Activated CD4-positive, alpha-beta T cell treated with anti-CD3 and anti-CD28 coated beads for 36 hours (primary cell): ENCODE measurements around the gene COPS8. TPM values are rescaled to one million over a fixed set of nuclear protein-coding genes. Genes with fewer than 3 reads are reported as not detected.
A peak's percentile ranks its signal among the peaks of the same experiment; 100 is the strongest.

Experiments used
- ATAC-seq: fragments of 200-7000 bp; cut with Tn5 transposase; one replicate; pipeline ENCODE4 v1.10.0; 2021; ENCODE audit warnings: mild to moderate bottlenecking, moderate library complexity
- CTCF ChIA-PET: fragments of 350-600 bp; sonication (Branson Sonifier 250); formaldehyde crosslinking; loops from one replicate; lab custom pipeline; 2021; ENCODE audit warnings: antibody characterized with exemption; lab: Charles Lee
- POLR2A ChIA-PET: fragments of 350-600 bp; sonication (Branson Sonifier 250); formaldehyde crosslinking; loops from one replicate; lab custom pipeline; 2021; ENCODE audit warnings: antibody characterized with exemption, inconsistent platforms; lab: Charles Lee
- DNase-seq: peaks from one replicate; pipeline ENCODE4 v3.0.0-alpha.2; 2020
- H3K27ac Mint-ChIP-seq: one replicate; pipeline ENCODE4 v1.8.0; 2021; ENCODE audit warnings: mixed read lengths
- H3K27me3 Mint-ChIP-seq: one replicate; pipeline ENCODE4 v1.8.0; 2021; ENCODE audit warnings: mixed read lengths
- H3K36me3 Mint-ChIP-seq: one replicate; pipeline ENCODE4 v1.8.0; 2021; ENCODE audit warnings: low read depth, mixed read lengths
- H3K4me1 Mint-ChIP-seq: one replicate; pipeline ENCODE4 v1.8.0; 2021; ENCODE audit warnings: mixed read lengths
- H3K4me3 Mint-ChIP-seq: one replicate; pipeline ENCODE4 v1.8.0; 2021; ENCODE audit warnings: mild to moderate bottlenecking, moderate library complexity, mixed read lengths
- H3K9me3 Mint-ChIP-seq: one replicate; pipeline ENCODE4 v1.8.0; 2021; ENCODE audit warnings: low read depth, mixed read lengths
- intact Hi-C, 2 experiments: fragments of 100-400 bp; cut with DNase I in 1 of 2; cut with micrococcal nuclease in 1 of 2; formaldehyde crosslinking; loops; one replicate each; pipeline versions ENCODE4 v1.14.2 to v1.15.1; 2022 to 2024; cut with DNase I, micrococcal nuclease
- total RNA-seq, 2 experiments: library from RNA; stranded (reverse); gene quantifications; one replicate each; pipeline ENCODE4 v1.2.3, GENCODE V29; 2021

Gene COPS8
- total RNA-seq, 2 experiments from 2014 or later = 65.8 to 74.5 TPM

DNA sequence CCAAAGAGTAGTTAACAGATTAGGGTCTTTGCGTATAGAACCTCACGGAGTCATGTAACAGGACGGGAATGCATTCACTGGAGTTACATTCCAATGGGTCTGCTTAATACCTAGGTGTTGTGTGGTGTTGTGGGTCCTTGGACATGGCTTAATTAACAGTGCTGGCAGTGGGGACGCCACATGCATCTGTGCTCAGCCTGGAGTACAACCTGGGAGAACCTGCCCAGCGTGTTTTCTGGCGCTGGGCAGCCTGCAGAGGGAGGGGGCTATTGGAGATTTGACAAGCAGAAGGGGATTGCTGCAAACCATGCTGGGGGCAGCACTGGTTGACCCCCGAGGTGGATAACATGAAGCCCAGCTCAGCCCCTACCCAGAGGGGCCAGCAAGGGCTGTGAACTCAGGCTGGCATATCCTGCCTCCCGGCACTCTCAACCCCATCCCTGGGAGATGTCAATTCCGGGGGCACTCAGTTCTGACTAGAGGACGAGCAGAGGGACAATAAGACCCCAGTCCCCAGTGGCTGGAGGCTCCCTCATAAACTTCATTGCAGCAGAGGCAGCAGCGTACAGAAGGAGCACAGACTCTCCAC, 29.3 kb upstream of the COPS8 start:
- no peaks in the 10 kb centered on the region for H3K27me3 Mint-ChIP-seq
- H3K36me3 Mint-ChIP-seq = no peaks in the 10 kb centered on the region
- H3K9me3 Mint-ChIP-seq = no peaks in the 10 kb centered on the region
- H3K27ac Mint-ChIP-seq = no peak overlapping the region
- DNase-seq (no peak), ATAC-seq (no peak)
- no peak overlapping the region for H3K4me3 Mint-ChIP-seq
- ChIA-PET CTCF (interaction anchor here (1.3 kb wide), 1 partner anchor 181 kb away, joined by 5 read pairs; no protein-coding TSS in a partner anchor), POLR2A (no interaction called here)
- intact Hi-C loops = no loop called here
- peaks cover 16% of the 10 kb centered on the region for H3K4me1 Mint-ChIP-seq

DNA sequence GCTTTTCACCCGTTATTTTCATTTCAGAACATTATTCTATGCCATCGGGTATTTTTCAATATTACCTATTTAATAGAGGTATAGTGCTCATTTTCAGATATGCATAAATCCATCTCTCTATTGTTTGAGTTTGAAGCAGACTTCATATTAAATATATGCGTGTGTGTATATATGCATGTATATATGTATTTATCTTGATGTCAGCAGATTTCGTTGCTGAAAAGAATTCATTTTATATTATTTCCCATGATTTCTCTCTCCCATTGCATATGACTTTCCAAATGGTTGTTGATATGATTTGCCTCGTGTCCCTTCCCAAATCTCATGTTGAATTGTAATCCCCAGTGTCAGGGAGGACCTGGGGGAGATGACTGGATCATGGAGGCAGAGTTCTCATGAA, 28.6 kb upstream of the COPS8 start:
- Mint-ChIP-seq H3K27ac (no peak overlapping the region), H3K36me3 (no peaks in the 10 kb centered on the region), H3K4me3 (no peak overlapping the region), H3K27me3 (no peaks in the 10 kb centered on the region), H3K9me3 (no peaks in the 10 kb centered on the region), H3K4me1 (peaks cover 16% of the 10 kb centered on the region)
- DNase-seq (no peak), ATAC-seq (no peak)
- POLR2A ChIA-PET = no interaction called here
- CTCF ChIA-PET = no interaction called here
- intact Hi-C loops = no loop called here

DNA sequence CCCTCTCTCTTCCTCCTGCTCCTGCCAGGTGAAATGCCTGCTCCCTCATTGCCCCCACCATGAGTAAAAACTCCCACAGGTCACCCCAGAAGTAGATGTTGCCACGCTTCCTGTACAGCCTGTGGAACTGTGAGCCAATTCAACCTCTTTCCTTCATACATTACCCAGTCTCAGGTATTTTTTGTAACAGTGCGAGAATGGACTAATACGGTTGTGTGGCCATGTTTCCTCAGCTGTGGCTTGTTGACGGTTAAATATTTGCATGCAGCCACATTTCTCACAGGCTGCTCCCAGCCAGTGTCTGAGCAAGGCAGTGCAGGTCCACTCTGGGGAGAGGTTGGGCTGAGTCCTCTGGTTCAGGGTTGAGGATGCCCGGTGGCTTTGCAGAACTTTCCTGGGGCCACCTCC, 27.8 kb upstream of the COPS8 start:
- CTCF ChIA-PET = no interaction called here
- Mint-ChIP-seq H3K4me1 (peaks cover 16% of the 10 kb centered on the region), H3K36me3 (no peaks in the 10 kb centered on the region), H3K4me3 (no peak overlapping the region), H3K27me3 (no peaks in the 10 kb centered on the region), H3K27ac (no peak overlapping the region), H3K9me3 (no peaks in the 10 kb centered on the region)
- DNase-seq (no peak), ATAC-seq (no peak)
- intact Hi-C loops = loop anchor here in 1 of 2 experiments (2.0 kb wide), 1 partner anchor 27 kb away; the partner anchor contains the start of gene COPS8
- POLR2A ChIA-PET = no interaction called here

DNA sequence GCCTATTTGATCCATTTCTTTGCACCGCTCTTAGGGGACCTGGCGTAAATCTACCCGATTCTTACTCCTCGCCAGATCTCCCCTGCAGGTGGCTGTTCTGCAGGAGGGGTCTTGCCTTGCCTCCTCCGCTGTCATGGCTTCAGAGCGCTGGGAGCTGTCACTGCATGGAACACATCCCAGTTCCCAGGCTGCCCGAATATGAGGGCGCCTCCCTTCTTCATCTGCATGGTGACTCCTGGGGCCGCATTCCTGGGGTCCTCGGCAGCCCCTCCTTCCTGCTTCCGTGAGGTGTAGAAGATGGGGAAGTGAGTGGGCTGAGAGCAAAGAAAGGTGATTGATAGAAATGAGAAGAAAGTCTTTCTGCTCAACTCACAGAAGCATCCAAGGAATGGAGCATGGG, 27.3 kb upstream of the COPS8 start:
- H3K9me3 Mint-ChIP-seq = no peaks in the 10 kb centered on the region
- intact Hi-C loops = loop anchor here in 1 of 2 experiments (2.0 kb wide), 1 partner anchor 26 kb away; the partner anchor contains the start of gene COPS8
- H3K27ac Mint-ChIP-seq = no peak overlapping the region
- H3K4me1 Mint-ChIP-seq = peaks cover 16% of the 10 kb centered on the region
- ATAC-seq (no peak), DNase-seq (no peak)
- H3K36me3 Mint-ChIP-seq = no peaks in the 10 kb centered on the region
- no peaks in the 10 kb centered on the region for H3K27me3 Mint-ChIP-seq
- POLR2A ChIA-PET = no interaction called here
- CTCF ChIA-PET = interaction anchor here (0.8 to 1.6 kb wide), 2 partner anchors 27 to 108 kb away, joined by 3 read pairs; no protein-coding TSS in a partner anchor
- no peak overlapping the region for H3K4me3 Mint-ChIP-seq

DNA sequence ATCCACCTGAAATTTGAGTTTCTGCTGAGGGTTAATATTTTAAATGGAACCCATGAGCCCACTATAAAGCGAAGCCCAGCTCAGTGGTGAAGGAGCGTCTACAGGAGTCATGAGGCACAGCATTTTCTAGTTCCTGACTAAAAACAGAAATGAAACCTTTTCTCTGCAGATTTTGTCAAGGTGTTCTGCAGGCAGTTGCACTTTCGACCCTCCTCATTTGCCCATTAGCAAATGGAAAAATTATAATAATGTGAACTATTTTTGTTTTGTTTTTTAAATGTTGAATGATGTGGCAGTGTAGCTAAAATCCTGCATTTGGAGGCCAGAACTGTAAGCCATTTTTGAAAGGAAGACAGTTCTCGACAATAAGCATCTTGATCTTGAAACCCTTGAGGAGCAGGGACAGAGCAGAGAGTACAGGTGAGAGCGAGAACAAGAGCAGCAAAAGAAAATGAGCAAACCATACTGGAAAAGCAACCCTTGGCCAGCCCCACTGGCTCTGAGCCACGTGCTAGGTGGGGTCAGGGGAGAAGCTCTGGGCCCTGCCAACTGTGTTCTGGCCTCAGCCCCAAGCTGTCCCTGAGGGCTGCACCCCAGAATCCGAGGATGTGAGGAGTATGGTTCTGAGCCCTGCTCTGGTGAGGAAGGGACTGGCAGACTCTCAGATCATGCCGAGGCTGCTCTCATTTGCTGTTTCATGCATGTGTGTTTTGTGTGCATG, 26.4 kb upstream of the COPS8 start:
- H3K36me3 Mint-ChIP-seq = no peaks in the 10 kb centered on the region
- H3K27me3 Mint-ChIP-seq = no peaks in the 10 kb centered on the region
- no peaks in the 10 kb centered on the region for H3K9me3 Mint-ChIP-seq
- peak overlapping the region; percentile 72 for H3K27ac Mint-ChIP-seq
- ChIA-PET POLR2A (no interaction called here), CTCF (interaction anchor here (0.5 to 1.6 kb wide), 4 partner anchors 26 to 735 kb away, joined by 3 read pairs; no protein-coding TSS in a partner anchor)
- DNase-seq (peak; percentile 24), ATAC-seq (peak; percentile 88)
- intact Hi-C loops = loop anchor here in 1 of 2 experiments (2.0 kb wide), 1 partner anchor 25 kb away; the partner anchor contains the start of gene COPS8
- H3K4me1 Mint-ChIP-seq = peaks cover 16% of the 10 kb centered on the region
- H3K4me3 Mint-ChIP-seq = no peak overlapping the region

DNA sequence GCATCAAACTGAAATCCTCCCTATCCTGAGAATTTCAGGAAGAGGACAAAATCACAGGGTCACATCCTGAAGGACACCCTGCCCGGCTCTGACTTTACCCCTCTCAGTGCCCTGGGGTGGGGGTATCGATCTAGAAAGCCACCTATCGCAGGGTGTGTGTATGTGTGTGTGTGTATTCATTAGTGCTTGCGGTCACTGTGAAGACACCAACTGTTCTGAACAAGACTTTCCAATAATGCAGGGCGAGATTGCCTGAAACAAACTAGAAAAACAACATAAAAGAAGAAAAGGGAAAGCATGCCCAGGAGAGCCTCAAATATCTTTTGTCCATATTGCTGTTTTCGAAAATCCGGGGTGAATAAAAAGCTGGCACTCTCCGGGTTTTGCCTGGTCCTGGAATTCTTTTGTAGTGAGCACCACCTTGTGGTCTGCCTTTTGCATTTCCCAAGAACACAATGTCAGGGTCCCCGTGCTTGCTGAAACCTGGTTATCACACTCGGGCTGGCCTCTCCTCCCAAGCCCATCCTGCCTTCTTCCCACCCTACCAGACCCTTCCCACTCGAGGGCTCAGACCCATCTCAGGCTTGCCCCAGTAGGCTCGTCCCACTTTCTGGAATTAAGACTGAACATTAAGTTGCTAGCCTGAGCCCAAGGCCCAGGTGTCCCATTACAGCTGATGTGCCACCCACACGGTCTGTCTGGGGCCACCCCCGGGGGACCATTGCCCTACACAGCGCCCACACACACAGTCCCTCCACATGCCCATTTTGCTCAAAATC, 25.0 kb upstream of the COPS8 start:
- no peaks in the 10 kb centered on the region for H3K36me3 Mint-ChIP-seq
- H3K27me3 Mint-ChIP-seq = no peaks in the 10 kb centered on the region
- H3K27ac Mint-ChIP-seq = no peak overlapping the region
- H3K9me3 Mint-ChIP-seq = no peaks in the 10 kb centered on the region
- ATAC-seq (no peak), DNase-seq (peak; percentile 42)
- peaks cover 16% of the 10 kb centered on the region for H3K4me1 Mint-ChIP-seq
- intact Hi-C loops = loop anchor here in 1 of 2 experiments (1.0 kb wide), 1 partner anchor 707 kb away; no protein-coding TSS in a partner anchor
- POLR2A ChIA-PET = no interaction called here
- CTCF ChIA-PET = interaction anchor here (0.7 to 1.7 kb wide), 3 partner anchors 14 to 548 kb away, joined by 3 to 4 read pairs (median 4); no protein-coding TSS in a partner anchor
- no peak overlapping the region for H3K4me3 Mint-ChIP-seq

DNA sequence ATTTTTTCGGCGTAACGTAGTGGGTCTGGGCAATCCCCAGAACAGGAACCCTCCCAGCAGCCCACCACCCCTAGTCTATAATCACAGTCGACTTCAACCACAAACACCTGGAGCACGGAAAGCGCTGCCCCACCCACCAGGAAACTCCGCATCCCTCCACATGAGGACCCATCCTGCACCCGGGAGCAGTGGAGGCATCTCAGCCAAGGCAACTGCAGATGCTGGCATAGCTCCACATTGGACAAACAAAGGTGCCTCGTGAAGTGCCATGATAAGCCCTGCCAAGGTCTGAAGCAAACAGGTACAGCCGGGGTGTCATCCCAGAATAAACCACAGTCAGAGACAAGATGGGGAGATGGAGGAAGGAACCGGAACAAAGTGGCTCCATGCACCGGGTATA, 24.3 kb upstream of the COPS8 start:
- CTCF ChIA-PET = interaction anchor here (1.7 kb wide), 1 partner anchor 14 kb away, joined by 4 read pairs; no protein-coding TSS in a partner anchor

DNA sequence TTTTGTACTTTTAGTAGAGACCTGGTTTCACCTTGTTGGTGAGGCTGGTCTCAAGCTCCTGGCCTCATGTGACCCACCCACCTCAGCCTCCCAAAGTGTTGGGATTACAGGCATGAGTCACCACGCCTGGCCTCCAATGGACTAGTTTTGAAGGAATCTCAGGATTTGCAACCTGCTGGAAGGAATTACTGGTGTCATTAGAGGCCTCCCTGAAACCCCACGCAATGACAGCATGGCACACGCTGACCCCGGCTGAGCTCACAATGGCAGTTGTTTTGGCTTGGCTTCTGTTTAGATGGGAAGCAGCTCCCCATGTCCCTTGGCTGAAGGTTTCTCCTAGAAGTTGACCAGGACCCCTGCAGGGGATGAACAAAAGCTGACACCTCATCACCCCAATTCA, 23.1 kb upstream of the COPS8 start:
- Mint-ChIP-seq H3K4me1 (peaks cover 16% of the 10 kb centered on the region), H3K36me3 (no peaks in the 10 kb centered on the region), H3K27me3 (no peaks in the 10 kb centered on the region), H3K9me3 (no peaks in the 10 kb centered on the region), H3K4me3 (no peak overlapping the region), H3K27ac (no peak overlapping the region)
- ChIA-PET POLR2A (no interaction called here), CTCF (interaction anchor here (0.6 to 1.2 kb wide), 2 partner anchors 11 to 54 kb away, joined by 3 to 4 read pairs; no protein-coding TSS in a partner anchor)
- ATAC-seq = no peak
- intact Hi-C loops = no loop called here
- no peak for DNase-seq

More for the DNA sequence above, 24.3 kb upstream of the COPS8 start:
- no peaks in the 10 kb centered on the region for H3K36me3 Mint-ChIP-seq
- intact Hi-C loops = no loop called here
- no peak for DNase-seq
- no peak for ATAC-seq
- POLR2A ChIA-PET = no interaction called here
- no peak overlapping the region for H3K27ac Mint-ChIP-seq
- H3K9me3 Mint-ChIP-seq = no peaks in the 10 kb centered on the region
- peaks cover 16% of the 10 kb centered on the region for H3K4me1 Mint-ChIP-seq
- no peaks in the 10 kb centered on the region for H3K27me3 Mint-ChIP-seq
- no peak overlapping the region for H3K4me3 Mint-ChIP-seq

DNA sequence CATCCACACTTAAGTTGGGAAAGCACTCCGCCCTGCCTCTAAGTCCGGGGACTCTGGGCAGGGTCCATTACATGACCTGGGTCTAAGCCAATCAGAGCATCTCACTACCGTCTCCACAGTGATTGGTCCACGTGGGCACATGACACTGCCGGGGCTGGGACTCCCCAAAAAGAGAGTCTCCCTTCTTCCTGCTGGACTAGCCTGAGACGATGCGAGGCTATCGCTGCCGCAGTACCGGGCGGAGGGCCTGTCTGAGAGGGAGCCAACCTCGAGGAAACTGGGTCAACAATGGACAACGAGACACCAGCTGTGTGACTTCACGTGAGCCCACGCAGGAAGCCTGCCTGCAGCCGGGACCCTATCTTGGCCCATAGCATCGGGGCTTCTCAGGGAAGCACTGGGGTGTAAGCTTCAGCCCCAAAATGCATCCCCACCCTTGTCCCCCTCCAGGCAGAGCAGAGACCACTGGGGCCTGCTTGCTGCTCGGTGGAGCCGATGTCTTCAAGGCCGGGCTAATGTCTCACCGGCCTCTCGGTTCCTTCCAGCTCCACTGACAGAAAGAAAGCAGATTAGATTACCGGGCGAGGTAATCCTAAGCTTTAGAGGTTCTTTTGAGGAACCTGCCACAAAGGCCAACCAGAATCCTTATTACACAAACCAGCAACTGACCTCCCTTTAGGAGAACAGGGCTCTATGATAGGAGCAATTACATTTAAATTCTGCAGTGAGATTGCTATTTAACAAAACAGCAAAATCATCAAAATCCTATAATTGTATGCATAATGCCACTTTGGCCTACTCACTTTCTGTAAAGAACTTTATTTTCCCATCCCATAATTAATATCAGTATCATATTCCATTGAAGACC, 21.3 kb upstream of the COPS8 start:
- no peak for DNase-seq
- CTCF ChIA-PET = interaction anchor here (0.6 to 1.0 kb wide), 3 partner anchors 10 to 1727 kb away, joined by 3 read pairs; no protein-coding TSS in a partner anchor
- Mint-ChIP-seq H3K27ac (no peak overlapping the region), H3K4me3 (no peak overlapping the region), H3K27me3 (no peaks in the 10 kb centered on the region), H3K36me3 (no peaks in the 10 kb centered on the region), H3K9me3 (no peaks in the 10 kb centered on the region), H3K4me1 (peaks cover 4% of the 10 kb centered on the region)
- ATAC-seq = no peak
- intact Hi-C loops = no loop called here
- POLR2A ChIA-PET = no interaction called here

DNA sequence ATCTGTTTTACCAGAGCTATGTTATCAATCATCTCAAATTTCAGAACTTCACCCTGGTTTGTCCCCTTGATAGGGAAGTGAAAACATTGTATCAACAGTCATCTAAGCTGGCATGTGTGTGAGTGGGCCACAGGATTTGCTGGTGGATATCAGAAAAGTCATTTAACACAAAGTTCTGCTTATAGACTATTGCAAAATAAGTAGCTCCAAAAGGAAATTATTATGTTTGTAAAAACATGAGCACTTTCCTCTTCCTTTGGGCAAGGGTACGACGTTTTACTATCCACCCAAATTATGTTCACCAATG, 20.7 kb upstream of the COPS8 start:
- Mint-ChIP-seq H3K27me3 (no peaks in the 10 kb centered on the region), H3K9me3 (no peaks in the 10 kb centered on the region), H3K4me3 (no peak overlapping the region), H3K27ac (no peak overlapping the region), H3K4me1 (no peaks in the 10 kb centered on the region), H3K36me3 (no peaks in the 10 kb centered on the region)
- ChIA-PET CTCF (interaction anchor here (0.6 to 1.0 kb wide), 2 partner anchors 10 to 40 kb away, joined by 3 read pairs; no protein-coding TSS in a partner anchor), POLR2A (no interaction called here)
- no peak for ATAC-seq
- no peak for DNase-seq
- intact Hi-C loops = no loop called here
